ENCODE measurements around the gene LSAMP.

- no peak for TF ChIP-seq CTCF (IDR thresholded peaks at IDR 0.05)
- TF ChIP-seq POLR2A (IDR thresholded peaks at IDR 0.05), result no peak
These were observed 606.5 kb downstream of the LSAMP start for GRCh38 chr3:115838786-115839185.

Data from lower leg skin (tissue), 3 donors.